Measurements from ENCODE around the gene PLEKHG3.

PLEKHG3 gene

DNA sequence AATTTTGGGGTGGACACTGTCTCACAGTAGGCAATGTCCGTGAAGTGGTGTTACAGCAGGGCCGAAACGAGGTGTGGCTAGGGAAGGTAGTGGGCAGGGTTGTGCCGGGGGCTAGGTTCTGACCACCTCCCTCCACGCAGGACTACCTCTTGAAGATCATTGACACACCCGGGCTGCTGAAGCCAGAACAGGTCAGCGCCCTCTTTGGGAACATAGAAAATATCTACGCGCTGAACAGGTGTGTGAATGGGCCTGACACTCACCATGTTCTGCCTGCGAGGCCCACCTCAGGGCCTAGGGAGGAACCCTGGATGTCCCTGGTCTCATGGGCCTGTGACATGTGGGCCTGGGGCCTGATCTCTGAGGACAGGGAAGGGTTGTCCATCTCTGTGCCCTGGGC, 24.6 kb downstream of the PLEKHG3 start:
- no peak for DNase-seq

DNA sequence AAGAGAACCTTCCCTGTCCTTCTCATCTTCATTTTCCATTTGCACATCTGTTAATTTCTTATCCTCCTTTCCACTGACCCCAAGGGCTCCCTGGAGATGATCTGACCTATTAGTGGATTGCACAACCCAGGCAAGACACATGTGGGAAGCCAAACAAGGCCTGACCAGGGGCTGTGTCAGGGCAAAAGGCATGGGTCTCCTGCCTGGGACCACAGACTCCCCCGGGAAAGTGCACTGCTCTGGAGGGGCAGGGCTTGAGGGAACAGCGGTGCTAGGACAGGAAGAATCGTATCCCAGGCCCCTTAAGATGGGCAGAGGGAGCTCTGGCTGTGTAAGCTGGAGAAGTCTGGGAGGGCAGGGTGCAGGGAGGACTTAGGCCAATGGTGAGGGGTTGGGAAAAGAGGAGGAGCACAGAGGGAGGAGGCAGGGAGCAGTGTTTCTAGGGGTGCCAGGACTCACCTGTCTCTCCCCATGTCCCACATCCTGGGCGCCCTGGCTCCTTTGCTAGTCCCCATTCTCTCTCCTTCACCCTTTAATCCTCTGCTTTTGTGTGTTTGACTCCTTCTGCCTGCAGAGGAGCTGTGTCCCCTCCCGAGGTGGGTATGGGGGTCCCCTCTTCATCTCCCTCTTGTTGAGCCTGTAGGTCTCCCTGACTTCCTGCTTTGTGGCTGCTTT, 25.3 kb downstream of the PLEKHG3 start:
- DNase-seq: no peak

GRCh38 chr14:64730061-64730440, 25.8 kb downstream of the PLEKHG3 start:
- no peak for DNase-seq

GRCh38 chr14:64730681-64731080, 26.5 kb downstream of the PLEKHG3 start:
- no peak for DNase-seq

DNA sequence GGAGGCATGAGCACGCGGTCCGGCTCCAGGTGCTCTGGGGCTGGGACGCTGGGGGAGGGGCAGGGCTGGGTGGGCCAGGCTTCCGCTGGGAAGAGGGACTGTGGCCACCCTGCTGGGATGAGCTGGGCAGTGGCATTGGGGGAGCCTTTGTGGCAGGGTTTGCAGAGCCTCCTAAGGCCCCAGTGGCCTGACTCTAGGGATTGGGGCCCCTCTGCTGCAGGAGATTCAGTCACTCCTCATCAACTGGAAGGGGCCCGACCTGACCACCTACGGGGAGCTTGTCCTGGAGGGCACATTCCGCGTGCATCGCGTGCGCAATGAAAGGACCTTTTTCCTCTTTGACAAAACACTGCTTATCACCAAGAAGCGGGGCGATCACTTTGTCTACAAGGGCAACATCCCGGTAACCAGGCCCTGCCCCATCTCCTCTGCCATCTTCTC, 26.9 kb downstream of the PLEKHG3 start:
- no peak for DNase-seq

DNA sequence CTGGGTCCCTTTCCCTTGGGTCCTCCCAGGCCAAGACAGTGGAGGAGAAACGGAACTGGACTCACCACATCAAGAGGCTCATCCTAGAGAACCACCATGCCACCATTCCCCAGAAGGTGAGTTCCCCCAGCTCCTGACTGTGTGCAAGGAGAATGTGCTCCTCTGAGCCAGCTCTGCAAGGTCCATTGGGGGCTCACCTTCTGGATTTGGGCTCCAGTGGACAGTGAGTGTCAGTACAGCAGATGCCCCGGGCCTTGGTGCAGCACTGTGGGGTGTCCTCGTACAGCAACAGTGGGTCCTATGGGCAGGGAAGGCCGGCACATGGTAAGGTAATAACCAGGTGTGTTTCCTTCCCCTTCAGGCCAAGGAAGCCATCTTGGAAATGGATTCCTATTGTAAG, 27.8 kb downstream of the PLEKHG3 start:
- DNase-seq: no peak

DNA sequence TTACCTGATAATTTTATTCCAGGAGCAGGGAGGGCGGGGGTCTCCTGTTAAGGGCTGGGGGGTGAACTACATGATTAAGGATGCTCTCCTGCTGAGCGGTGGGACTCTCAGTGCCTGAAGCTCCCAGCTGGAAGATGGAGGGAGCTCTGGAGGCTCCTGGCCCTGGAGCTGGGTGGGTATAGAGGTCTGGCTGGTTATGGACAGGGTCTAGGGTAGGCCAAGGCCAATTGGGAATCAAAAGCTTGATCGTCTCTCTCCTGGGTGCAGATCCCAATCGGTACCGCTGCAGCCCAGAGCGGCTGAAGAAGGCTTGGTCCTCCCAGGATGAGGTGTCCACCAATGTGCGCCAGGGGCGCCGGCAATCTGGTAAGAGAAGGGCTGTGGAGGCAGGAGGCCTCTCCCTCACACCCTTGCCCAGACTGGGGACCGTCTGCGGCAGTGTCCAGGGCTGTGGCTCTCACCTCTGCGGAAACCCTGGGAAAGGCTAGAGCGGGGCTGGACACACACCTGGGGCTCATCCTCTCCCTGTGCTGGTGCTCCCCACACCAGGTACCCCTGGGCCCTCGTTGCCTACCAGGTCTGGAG, 28.4 kb downstream of the PLEKHG3 start:
- no peak for DNase-seq

- DNase-seq: no peak
Measured at GRCh38 chr14:64733321-64733720, 29.1 kb downstream of the PLEKHG3 start.

- no peak for DNase-seq
Measured at GRCh38 chr14:64733899-64734298, 29.7 kb downstream of the PLEKHG3 start.

DNA sequence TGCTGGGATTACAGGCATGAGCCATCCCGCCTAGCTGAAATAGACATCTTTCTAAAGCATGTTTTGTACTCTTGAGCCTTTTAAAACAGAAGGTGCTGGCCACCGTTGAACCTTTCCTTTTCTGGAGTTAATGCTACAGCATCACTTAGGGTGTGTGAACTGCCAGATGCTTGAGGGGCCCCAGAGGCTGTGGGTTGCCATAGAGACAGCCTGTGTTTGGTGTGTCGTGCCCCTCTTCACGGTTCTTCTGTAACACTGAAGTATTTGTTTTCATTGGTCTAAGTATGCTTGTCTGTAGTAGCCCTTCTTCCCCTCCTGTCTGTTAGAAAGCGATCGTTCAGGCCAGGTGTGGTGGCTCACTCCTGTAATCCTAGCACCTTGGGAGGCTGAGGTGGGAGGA, 30.8 kb downstream of the PLEKHG3 start:
- no peak for DNase-seq

GRCh38 chr14:64736271-64737169, 32.3 kb downstream of the PLEKHG3 start:
- DNase-seq: no peak

DNA sequence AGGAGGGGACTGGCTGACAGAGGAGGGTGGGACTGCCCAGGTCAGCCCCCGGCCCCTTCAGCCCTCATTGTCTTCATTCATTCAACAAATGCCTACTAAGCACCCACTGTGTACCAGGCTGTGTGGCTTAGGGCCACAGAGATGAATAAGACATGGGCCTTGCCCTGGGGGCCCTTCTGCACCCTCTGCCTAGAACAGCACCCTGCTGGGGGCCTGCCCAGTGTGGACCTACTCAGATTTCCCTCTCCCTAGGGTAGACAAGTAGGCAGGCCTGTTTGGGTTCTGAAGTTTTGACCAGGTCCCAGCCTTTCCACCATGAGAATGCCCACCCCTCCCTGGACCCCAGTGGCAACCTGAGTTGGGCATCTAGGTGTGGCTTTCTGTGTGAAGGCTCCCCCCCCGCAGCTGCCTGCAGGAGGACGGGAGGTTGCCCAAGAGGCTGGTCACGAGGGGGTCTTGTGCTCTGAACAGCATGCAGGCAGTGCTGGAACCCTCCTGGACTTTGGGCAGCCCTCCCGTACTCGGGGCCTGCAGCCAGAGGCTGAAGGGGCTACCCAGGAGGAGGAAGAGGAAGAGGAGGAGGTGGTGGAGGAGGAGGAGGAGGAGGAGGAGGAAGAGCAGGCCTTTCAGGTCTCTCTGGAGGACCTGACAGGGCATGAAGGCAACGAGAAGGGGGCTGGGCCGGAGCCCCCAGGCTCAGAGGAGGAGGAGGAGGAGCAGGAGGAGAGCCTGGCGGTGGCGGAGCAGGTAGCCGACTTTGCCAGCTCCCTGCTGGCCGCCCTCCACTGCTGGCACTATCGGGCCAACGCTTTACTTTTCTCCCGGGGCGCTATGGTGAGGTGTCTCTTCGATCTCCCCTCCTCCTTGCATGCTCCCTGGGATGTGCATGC, 33.4 kb downstream of the PLEKHG3 start:
- no peak for DNase-seq

DNA sequence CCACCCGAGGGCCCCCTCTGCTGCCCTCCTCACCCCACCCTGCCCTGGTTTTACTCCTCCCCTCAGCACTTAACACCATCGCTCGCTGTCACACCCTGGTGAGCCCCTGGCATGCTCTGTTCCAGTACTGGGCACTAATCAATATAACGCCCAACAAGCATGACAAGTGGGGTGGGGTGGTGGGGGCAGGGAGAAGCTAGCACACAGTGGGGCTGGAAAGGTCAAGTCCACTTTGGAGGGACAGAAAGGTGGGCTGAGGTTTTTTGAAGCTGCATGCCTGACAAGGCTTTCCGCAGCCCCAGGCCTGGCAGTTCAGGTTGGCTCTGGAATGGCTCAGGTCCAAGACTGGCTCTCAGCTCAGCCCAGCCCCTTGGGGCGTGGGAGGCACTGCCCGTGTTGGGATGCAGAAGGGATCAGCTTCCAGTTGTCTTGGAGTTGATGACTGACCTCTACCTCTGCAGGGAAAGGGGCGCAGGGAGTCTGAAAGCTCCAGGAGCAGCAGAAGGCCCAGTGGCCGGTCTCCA, 34.1 kb downstream of the PLEKHG3 start:
- DNase-seq: no peak

DNA sequence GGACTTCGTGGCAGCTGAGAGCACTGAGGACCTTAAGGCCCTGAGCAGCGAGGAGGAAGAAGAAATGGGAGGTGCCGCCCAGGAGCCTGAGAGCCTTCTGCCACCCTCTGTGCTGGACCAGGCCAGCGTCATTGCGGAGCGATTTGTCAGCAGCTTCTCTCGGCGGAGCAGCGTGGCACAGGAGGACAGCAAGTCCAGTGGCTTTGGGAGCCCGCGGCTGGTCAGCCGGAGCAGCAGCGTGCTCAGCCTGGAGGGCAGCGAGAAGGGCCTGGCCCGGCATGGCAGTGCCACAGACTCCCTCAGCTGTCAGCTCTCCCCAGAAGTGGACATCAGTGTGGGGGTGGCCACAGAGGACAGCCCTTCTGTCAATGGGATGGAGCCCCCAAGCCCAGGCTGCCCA, 37.0 kb downstream of the PLEKHG3 start:
- no peak for DNase-seq

DNA sequence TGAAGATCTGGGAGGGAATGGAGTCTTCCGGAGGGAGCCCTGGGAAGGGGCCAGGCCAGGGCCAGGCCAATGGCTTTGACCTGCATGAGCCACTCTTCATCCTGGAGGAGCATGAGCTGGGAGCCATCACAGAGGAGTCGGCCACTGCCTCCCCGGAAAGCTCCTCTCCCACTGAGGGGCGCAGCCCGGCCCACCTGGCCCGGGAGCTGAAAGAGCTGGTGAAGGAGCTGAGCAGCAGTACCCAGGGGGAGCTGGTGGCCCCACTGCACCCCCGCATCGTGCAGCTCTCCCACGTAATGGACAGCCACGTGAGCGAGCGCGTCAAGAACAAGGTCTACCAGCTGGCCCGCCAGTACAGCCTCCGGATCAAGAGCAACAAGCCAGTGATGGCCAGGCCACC, 37.7 kb downstream of the PLEKHG3 start:
- no peak for DNase-seq

DNA sequence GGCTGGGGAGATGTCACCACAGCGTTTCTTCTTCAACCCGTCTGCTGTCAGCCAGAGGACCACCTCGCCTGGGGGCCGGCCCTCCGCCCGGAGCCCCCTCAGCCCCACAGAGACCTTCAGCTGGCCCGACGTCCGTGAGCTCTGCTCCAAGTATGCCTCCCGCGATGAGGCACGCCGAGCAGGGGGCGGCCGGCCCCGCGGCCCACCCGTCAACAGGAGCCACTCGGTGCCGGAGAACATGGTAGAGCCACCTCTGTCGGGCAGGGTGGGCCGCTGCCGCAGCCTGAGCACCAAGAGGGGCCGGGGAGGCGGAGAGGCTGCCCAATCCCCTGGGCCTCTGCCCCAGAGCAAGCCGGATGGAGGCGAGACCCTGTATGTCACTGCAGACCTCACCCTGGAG, 38.8 kb downstream of the PLEKHG3 start:
- DNase-seq: no peak

GRCh38 chr14:64745511-64746091, 41.4 kb downstream of the PLEKHG3 start:
- DNase-seq: no peak

GRCh38 chr14:64746298-64747250, 42.4 kb downstream of the PLEKHG3 start:
- no peak for DNase-seq

- DNase-seq: no peak
Measured at GRCh38 chr14:64747327-64747726, 43.1 kb downstream of the PLEKHG3 start.

GRCh38 chr14:64748521-64748920, 44.3 kb downstream of the PLEKHG3 start:
- DNase-seq: no peak
